HFF-Myc (cell line): Measurements from ENCODE around the gene KLHL29.
A peak's percentile ranks its signal among the peaks of the same experiment; 100 is the strongest.

ENCODE experiments used
- DNase-seq: peaks from one replicate; pipeline ENCODE4 v3.0.0-alpha.2; 2011; ENCODE audit warnings: low read depth; ENCODE audit errors: extremely low read depth
- H3K4me3 ChIP-seq: replicated peaks from 2 replicates; pipeline ENCODE4 v1.5.1; 2011; ENCODE audit warnings: low read depth, mild to moderate bottlenecking, control low read depth, low read length
- CTCF ChIP-seq: IDR thresholded peaks from 2 replicates; pipeline ENCODE4 v1.5.1; 2012; ENCODE audit warnings: mild to moderate bottlenecking, low read depth, low read length, control low read depth; ENCODE audit errors: missing control alignments

The KLHL29 gene

GRCh38 chr2:23412556-23413155 lies 27.7 kb downstream of the KLHL29 start:
- no peak for TF ChIP-seq CTCF
- no peak overlapping the region for H3K4me3 ChIP-seq
- no peak for DNase-seq

DNA sequence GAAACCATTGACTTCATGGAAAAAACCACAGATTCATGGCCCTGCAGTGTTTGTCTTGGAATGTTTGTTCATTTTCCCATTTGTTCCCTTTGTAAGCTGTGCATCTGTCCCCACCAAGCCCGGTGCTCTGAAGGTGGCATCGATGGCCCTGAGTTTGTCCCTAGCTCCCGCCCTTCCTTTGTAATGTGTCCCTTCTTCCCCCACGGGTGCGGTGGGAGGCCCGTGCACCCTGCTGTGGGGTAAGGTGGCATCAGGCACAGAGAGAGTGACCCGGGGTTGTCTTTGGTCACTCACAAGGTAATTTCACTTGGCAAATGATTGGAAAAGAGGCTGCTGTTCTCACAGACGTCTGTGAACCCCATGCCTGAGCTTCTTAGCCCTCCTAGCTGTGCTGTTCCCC lies 28.7 kb downstream of the KLHL29 start:
- TF ChIP-seq CTCF = no peak
- H3K4me3 ChIP-seq = no peak overlapping the region
- no peak for DNase-seq

DNA sequence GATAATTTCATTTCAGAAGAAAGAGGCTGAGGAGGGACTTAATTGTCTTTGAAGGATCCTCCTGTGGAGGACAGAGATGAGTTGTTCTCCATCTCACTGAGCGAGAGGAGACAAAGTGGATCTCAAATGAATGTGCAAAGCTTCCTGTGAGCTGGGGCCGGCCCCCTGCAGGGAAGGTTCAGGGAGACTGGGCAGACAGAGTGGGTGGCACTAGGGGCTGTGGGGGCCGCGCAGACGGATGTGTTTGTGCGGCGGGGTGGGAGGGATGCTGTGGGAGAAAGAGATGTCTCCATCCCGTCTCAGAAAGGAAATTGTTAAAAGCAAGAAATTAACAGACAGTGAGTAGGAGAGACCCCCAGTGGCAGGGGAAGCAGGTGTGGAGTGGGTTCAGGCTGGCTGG lies 29.1 kb downstream of the KLHL29 start:
- TF ChIP-seq CTCF = no peak
- H3K4me3 ChIP-seq = no peak overlapping the region
- no peak for DNase-seq

GRCh38 chr2:23414871-23415270 lies 29.9 kb downstream of the KLHL29 start:
- H3K4me3 ChIP-seq = no peak overlapping the region
- DNase-seq = no peak
- TF ChIP-seq CTCF = peak; percentile 37

DNA sequence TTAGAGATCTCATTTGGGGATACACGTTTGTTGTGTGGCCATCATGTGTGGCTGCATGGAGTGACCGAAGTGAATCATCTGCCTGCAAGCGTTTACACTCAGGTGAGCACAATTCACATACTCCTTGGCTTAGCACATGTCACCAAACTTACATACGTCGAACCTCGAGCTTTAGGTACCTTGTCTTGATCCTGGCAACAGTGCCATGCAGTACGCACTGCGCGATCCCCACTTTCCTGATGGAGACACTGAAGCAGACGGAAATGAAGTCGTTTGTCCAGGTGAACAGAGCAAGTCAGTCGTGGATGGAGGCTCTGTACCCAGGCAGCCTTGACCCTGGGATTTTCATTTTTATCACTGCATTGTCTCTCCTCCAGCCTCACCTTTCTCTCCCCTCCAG lies 32.3 kb downstream of the KLHL29 start:
- no peak for DNase-seq
- no peak overlapping the region for H3K4me3 ChIP-seq
- no peak for TF ChIP-seq CTCF

DNA sequence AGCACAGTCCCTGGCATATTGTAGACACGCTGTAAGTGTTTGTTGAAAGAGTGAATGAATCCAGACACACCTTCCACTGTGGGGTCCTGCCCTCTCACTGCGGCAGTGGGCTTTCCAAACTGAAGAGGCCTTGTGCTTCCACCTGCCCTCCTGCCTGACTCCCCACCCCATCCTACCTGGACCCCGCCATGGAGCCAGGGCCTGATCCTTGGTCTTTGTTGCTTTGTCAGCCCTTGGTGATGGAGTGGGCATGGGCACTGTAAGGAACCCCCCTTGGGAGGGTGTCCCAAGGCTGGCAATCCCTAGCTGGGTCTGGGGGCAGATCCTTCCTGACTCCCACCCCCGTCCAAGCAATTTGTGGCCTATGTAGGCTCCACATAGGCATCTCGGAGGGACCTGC lies 33.1 kb downstream of the KLHL29 start:
- TF ChIP-seq CTCF = no peak
- DNase-seq = no peak
- no peak overlapping the region for H3K4me3 ChIP-seq

GRCh38 chr2:23418461-23418911 lies 33.5 kb downstream of the KLHL29 start:
- H3K4me3 ChIP-seq = no peak overlapping the region
- TF ChIP-seq CTCF = no peak

More at GRCh38 chr2:23418461-23418911, 33.5 kb downstream of the KLHL29 start:
- DNase-seq = no peak
